ENCODE measurements around the gene VPS50. TPM values are rescaled to one million over a fixed set of nuclear protein-coding genes. Genes with fewer than 3 reads are reported as not detected.

The VPS50 gene
- total RNA-seq, 1 experiment from 2014 or later: 9.2 TPM

GRCh38 chr7:93211228-93211818 is 20.8 kb upstream of the VPS50 start:
- H3K27ac Mint-ChIP-seq: no peak overlapping the region
- ATAC-seq: no peak
- peaks cover 55% of the 10 kb centered on the region for H3K27me3 Mint-ChIP-seq (ENCODE audit: low read depth)
- DNase-seq (ENCODE audit: low spot score): no peak
- CTCF ChIA-PET: no interaction called here
- POLR2A ChIA-PET: no interaction called here
- no peaks in the 10 kb centered on the region for H3K36me3 Mint-ChIP-seq
- H3K4me1 Mint-ChIP-seq: no peaks in the 10 kb centered on the region
- H3K4me3 Mint-ChIP-seq: no peak overlapping the region
- no peaks in the 10 kb centered on the region for H3K9me3 Mint-ChIP-seq
- TF ChIP-seq NFYB (CRISPR knock-in tag; conservative IDR thresholded peaks at IDR 0.05; ENCODE audit: low read depth): no peak
- TF ChIP-seq ESRRA (CRISPR knock-in tag; IDR thresholded peaks at IDR 0.05; ENCODE audit: borderline replicate concordance): no peak
- TF ChIP-seq ZBTB43 (CRISPR knock-in tag; IDR thresholded peaks at IDR 0.05): no peak
- TF ChIP-seq ZBTB21 (CRISPR knock-in tag; IDR thresholded peaks at IDR 0.05; ENCODE audit: borderline replicate concordance): no peak
- no peak for TF ChIP-seq GABPB1 (CRISPR knock-in tag; IDR thresholded peaks at IDR 0.05)
- TF ChIP-seq FOXP1 (CRISPR knock-in tag; IDR thresholded peaks at IDR 0.05; ENCODE audit: borderline replicate concordance): no peak
- TF ChIP-seq IRF1 (CRISPR knock-in tag; IDR thresholded peaks at IDR 0.05): no peak
- no peak for TF ChIP-seq FOXJ3 (CRISPR knock-in tag; IDR thresholded peaks at IDR 0.05; ENCODE audit: borderline replicate concordance)

GRCh38 chr7:93212881-93213280 is 19.3 kb upstream of the VPS50 start:
- ATAC-seq: no peak
- Mint-ChIP-seq H3K4me1 (no peaks in the 10 kb centered on the region), H3K36me3 (no peaks in the 10 kb centered on the region), H3K27ac (no peak overlapping the region), H3K9me3 (no peaks in the 10 kb centered on the region), H3K4me3 (no peak overlapping the region), H3K27me3 (ENCODE audit: low read depth) (peaks cover 42% of the 10 kb centered on the region)
- ChIA-PET CTCF (no interaction called here), POLR2A (no interaction called here)
- DNase-seq (ENCODE audit: low spot score): no peak
- TF ChIP-seq CTCF (IDR thresholded peaks at IDR 0.05): no peak
- TF ChIP-seq CBFB (CRISPR knock-in tag; IDR thresholded peaks at IDR 0.05; ENCODE audit: low read depth): no peak
- TF ChIP-seq JUN (CRISPR knock-in tag; IDR thresholded peaks at IDR 0.05): no peak
- no peak for TF ChIP-seq HMGXB4 (CRISPR knock-in tag; IDR thresholded peaks at IDR 0.05)
- TF ChIP-seq TCF7 (CRISPR knock-in tag; IDR thresholded peaks at IDR 0.05; ENCODE audit: low read depth): no peak
- TF ChIP-seq ARID4B (CRISPR knock-in tag; IDR thresholded peaks at IDR 0.05; ENCODE audit: borderline replicate concordance): no peak
- no peak for TF ChIP-seq SMAD3 (CRISPR knock-in tag; IDR thresholded peaks at IDR 0.05; ENCODE audit: borderline replicate concordance)
- no peak for TF ChIP-seq AFF4 (CRISPR knock-in tag; IDR thresholded peaks at IDR 0.05; ENCODE audit: borderline replicate concordance)
- TF ChIP-seq NFE2L1 (CRISPR knock-in tag; IDR thresholded peaks at IDR 0.05): no peak
- no peak for TF ChIP-seq TP53 (CRISPR knock-in tag; IDR thresholded peaks at IDR 0.05)
- TF ChIP-seq E2F1 (CRISPR knock-in tag; IDR thresholded peaks at IDR 0.05): no peak
- TF ChIP-seq HMGA2 (CRISPR knock-in tag; IDR thresholded peaks at IDR 0.05): no peak
- no peak for TF ChIP-seq ZNF219 (CRISPR knock-in tag; IDR thresholded peaks at IDR 0.05; ENCODE audit: borderline replicate concordance)
